Hematopoietic multipotent progenitor cell (in vitro differentiated cells): ENCODE results near the gene HSD17B12. TPM values are rescaled to one million over a fixed set of nuclear protein-coding genes. Genes with fewer than 3 reads are reported as not detected.

Experiments
- DNase-seq, 3 donors: peaks; one replicate each; pipeline ENCODE4 v3.0.0-alpha.2; 2011 to 2015; ENCODE audit warnings: low read depth in 2 of 3, low spot score in 2 of 3
- total RNA-seq: library from RNA; depleted of rRNA; stranded (reverse); fragments of >200 nt; gene quantifications from one replicate; pipeline ENCODE4 v1.2.3, GENCODE V29; 2012

HSD17B12 gene
- total RNA-seq, 1 donor, result 37.4 TPM

DNA sequence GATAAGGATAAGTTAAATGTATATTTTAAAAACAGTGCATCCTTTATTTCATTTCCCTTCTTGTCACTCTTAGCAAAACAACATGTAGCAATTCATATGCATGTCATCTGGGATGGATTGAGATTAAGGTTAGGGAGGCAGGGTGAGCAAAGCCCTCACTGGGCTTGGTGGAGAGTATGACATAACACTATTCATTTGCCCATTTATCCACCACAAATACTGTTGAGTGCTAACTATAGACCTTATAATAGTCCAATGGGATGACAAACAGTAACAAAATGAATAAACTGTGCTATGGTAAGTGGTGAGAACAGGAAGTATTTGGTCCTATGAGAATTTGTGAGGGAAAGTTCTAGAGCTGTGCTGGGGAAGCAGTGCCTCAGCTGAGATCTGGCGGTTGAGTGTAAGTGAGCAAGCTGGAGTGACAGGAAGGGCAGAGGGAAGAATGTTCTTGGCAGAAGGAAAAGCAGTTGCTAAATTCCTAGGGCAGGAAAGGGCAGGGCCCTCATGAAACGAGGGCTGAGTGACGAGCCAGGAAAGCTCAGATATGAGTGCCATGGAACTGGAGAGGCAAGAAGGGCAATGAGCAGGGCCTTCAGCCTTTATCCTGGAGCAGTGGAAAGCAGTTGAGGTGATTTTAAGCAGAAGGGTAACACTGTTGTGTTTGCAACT is 6.7 kb downstream of the HSD17B12 start:
- DNase-seq, result no peak

DNA sequence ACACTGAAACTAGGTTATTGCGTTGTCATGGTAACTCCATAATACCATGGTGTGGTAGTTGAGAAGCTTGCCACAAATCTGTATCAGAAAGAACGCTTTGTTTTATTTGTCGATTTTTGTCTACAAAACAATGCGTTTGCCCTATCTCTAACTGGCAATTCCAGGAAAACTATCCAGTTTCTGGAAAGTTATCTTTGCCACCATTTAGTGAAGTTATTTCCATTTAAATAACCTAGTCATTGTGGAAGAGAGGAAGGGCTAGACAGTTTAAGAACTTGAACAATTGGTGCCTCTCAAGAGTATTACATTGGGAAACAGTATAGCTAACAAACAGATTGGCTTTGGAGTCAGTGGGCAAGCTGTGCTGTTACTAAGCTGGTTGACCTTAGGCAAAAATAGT is 7.9 kb downstream of the HSD17B12 start:
- DNase-seq, result no peak

DNA sequence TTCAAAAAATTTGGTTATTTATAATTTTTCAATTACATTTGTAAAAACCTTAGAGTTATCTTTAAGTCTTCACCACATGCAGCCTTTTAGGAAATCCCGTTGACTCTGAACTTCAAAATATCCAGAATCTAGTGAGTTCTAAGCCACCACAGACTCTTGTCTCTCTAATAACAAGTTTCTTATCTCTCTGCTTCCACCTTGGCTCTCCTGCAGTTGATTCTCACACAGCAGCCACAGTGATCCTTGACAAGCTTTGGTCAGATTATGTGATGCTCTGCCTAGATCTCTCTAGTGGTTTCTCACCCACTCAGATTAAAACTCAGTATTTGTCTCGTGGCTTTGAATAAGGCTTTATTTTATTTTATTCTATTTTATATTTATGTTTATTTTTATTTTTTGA is 8.6 kb downstream of the HSD17B12 start:
- peak in 1 of 3 donors; percentile 51 for DNase-seq

DNA sequence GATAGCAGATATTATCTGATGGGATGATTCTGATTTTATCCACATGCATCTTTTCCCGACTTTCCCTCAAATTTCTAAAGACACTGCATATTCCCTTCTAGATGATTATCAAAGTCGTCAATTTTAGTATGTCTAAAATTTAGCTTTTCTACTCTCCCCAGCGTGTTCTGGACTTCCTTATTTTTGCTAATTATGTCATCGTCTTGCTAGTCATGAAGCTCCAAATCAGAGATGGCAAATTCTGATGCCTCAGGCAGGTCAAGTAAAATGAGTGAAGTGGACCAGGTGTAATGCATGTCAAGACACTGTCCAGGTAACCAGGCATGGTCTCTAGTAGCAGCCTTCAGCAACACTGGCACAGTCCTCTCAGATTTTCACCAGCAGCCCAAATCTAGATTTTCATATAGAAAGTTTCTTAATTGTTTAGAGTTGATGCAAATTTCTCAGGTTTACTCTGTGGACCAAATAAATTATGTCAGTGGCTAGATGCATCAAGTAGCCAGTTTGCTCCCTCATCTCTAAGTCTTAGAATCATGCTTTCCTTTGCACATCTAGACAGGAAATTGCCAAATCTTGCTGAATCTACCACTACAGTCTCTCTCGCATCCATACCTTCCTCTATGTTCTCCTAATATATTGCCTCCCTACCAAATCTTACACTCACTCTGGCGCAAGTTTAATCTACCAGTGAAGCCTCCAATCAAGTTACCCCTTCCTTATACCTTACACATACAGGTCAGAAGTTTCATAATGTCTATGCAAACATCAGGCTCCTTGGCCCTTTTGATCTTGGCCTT is 10.6 kb downstream of the HSD17B12 start:
- DNase-seq, result peak in 1 of 3 donors; percentile 31

DNA sequence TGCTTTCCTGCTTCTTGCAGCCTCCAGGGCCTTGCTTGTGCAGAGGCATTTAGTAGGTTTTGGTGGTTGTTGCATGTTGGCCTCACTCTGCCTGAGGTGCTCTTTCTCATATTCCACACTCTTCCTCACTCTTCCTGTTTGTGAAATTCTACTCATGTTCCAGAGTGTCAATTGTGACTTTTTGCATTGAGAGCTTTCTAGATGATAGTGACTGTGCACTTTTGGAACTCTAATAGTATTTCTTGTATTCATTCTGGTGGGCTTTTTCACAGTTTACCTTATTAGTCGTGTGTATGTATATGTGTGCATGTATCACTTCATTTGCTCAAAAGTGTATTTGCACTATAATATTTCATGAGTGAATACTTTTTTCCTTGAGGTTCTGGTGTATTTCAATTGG is 11.3 kb downstream of the HSD17B12 start:
- DNase-seq, result no peak

DNA sequence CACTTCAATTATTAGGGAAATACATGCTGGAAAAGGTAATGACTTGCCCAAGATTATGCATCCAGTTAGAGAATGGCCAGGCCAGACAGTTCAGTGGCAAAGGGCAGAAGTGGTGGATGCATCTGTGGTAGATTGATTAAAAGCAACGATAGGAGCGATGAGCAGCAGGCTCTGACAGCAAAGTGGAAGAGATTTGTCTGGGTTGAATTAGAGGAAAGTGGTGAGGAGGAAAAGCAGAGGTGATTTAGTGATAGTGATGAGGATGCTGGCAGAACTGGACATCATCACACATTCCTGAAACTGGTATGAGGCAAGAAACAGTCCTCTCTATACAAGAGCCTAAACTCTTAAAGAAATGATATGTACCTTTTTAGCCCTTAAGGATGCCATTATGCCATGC is 12.5 kb downstream of the HSD17B12 start:
- DNase-seq, result no peak

DNA sequence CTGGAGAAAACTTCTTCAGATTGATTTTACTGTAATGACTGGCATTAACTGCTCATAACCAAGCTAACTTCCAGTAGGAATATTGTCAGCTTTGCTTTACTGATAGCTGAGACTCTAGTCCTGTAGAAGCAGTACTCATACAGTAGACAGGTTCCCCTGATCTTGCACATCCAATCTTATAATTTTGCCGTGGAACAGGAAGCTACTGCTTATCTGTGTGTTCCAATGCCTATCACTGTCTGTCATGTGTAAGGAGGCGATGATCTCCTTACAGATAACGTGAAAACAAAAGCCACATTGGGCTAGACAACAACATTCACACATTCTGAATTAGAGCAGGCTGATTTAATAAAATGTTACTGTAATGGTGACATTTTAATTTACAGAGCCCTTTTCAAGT is 13.2 kb downstream of the HSD17B12 start:
- peak in 2 of 3 donors; percentile 33 to 65 for DNase-seq

DNA sequence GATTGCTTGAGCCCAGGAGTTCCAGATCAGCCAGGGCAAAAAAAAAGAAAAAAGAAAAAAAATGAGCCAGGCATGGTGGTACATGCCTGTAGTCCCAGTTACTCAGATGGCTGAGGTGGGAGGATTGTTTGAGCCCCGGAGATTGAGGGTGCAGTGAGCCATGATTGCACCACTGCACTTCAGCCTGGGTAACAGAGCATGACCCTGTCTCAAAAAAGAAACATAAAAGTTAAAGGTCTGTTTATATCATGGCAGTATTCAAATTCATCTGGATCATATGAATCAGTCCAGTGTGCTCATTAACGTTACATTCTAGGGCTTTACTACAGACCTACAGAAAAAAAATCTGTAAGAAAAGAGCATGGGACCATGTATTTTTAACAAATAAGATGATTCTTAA is 13.9 kb downstream of the HSD17B12 start:
- DNase-seq, result no peak

DNA sequence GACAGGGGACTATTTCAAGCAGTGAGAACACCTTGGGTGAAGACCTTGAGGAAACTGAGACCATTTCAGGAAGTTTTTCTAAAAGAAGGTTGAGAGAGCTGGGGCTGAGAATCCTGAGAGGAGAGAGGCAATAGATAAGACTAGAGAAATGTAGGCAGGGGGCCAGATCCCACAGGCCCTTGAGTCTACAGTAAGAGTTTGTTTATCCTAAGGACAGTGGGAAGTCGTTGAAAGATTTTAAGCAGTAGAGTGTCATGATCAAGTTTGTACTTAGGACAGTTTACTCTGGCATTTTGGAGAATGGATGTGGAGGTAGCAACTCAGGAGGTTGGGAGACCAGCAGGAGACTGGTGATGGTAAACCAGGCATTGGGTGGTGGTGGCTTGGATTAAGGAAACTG is 17.1 kb downstream of the HSD17B12 start:
- no peak for DNase-seq

DNA sequence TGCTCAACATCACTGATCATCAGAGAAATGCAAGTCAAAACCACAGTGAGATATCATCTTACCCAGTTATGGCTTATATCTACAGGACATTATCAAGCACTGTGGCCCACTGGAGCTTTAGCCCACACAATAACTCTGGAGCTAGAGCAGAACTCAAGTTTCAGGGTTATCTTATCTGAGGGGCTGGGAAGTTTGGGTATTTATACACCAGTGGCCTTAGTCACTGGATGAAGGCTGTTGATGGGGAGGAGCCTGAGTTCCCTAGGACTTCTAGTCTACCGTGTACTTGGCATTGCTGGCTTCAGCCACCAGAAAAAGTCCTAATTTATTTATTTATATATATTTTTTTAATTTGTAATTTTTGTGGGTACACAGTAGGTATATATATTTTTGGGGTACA is 19.3 kb downstream of the HSD17B12 start:
- no peak for DNase-seq

DNA sequence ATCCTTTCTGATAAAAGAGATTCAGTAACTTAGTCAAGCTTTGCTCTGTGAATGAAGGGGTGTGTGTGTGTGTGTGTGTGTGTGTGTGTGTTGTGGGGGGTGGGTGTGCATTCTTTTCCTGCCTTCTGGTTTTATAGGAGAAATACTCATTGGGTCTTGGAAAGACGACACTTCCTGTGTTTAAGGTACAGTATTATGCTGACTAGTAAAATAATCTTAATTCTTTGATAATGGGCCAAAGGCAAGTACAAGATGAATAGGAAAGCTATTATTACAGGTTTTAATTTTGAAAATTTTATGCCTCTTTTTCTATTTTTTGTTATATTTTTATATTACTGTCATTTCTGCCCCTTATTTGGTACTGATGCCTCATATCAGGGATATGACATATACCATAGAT is 26.1 kb downstream of the HSD17B12 start:
- no peak for DNase-seq

DNA sequence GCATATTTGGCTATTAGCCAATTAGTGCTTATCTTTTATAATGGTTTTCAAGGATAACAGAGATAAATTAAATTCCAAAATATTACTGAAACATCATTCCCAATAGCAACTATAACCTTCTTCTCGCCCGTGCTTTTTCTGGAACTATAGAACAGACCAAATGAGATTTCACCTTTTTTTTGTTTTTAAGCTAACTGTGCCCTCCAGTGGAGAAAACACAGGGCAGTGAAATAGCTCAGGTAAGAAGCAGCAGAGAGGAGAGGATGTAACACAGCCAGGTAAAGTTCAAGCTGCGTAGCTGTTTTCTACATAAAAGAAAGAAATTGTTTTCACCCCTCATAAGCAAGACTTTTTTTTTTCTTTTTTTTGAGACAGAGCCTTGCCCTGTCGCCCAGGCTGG is 28.2 kb downstream of the HSD17B12 start:
- peak in 1 of 3 donors; percentile 48 for DNase-seq

DNA sequence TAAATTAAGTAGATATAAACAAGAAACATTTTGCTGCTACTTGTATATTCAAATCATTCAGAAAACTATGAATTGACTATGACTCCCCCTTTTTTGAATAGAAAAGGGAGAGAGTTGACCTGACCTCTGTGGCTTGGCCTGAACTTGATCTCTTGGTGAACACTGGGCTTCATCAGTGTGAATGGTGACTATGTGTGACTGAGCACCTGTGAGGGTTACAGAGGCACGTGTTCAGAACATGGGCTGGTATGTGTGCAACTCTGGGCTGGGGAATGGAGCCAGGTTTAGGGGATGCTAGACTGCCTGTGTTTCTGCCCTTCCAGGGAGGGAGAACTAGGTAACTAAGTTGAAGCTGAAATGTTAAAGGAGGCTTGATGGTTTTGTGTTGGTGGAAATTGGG is 29.2 kb downstream of the HSD17B12 start:
- no peak for DNase-seq

DNA sequence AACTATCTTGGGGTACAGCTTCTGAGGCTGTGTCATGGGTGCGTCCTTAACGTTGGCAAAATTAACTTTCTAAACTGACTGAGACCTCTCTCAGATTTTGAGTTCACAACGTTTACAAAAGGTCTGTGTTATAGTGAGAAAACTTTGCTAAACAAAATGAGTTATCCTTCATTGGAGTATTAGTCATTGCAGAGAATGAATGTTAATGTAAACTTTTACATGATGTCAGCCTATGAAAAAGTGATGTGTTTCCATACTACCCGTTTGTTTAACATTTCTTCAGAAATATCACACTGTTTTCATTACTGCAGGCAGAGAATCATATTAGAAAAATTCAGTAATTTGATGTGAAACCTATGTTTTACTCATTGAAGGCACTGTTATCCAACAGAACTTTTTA is 32.1 kb downstream of the HSD17B12 start:
- no peak for DNase-seq

DNA sequence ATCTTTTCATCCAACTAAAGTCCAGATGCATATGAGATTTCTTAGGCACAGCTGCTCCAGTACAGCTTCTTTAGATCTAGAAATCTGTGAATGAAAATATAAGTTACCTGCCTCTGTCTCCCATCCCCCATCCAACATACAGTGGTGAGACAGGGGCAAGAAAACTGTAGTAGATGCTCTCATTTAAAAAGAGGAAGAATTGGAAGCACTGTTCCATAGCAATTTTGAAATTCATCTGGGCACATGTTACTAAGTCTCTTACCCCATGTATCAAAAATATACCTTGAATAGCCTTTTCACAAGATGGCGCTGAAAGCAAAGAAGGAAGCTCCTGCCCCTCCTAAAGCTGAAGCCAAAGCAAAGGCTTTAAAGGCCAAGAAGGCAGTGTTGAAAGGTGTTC is 37.8 kb downstream of the HSD17B12 start:
- no peak for DNase-seq

DNA sequence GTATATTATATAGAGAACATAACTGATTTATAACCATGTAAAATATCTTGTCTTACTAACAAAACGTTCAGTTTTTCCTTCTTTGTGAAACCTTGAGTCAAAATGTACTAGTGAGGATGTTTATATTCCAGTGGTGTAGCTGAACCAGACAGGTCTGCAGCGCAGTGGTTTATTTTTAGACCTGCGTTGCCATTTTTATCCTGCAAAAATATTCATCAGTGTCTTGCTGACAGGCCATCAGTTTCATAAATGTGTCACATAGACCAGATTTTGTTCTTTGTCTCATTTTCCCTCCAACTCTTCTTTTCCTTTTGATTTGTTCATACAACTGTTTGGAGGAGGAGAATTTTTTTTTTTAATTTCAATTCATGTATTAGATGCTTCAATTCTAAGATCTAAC is 43.1 kb downstream of the HSD17B12 start:
- no peak for DNase-seq

DNA sequence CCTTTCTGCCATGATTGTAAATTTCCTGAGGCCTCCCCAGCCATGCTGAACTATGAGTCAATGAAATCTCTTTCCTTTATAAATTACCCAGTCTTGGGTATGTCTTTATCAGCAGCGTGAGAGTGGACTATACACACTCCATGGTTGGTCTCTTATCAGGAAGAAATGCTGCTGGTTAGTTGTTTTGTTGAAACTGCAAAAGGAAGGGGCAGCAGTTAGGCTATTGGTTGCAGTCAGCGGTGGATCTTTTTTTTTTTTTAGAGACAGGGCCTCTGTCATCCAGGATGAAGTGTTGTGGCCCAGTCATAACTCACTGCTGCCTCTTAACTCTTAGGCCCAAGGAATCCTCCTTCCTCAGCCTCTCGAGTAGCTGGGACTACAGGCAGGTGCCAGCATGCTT is 51.7 kb downstream of the HSD17B12 start:
- no peak for DNase-seq

DNA sequence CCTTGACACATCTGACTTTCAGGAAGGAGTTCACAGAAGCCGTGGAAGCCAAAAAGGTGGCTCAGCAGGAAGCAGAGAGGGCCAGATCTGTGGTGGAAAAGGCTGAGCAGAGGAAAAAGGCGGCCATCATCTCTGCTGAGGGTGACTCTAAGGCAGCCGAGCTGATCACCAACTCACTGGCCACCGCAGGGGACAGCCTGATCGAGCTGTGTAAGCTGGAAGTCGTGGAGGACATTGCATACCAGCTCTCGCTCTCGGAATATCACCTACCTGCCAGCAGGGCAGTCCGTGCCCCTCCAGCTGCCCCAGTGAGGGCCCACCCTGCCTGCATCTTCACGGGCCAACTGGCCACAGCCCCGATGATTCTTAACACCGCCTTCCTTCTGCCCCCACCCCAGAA is 53.7 kb downstream of the HSD17B12 start:
- no peak for DNase-seq

DNA sequence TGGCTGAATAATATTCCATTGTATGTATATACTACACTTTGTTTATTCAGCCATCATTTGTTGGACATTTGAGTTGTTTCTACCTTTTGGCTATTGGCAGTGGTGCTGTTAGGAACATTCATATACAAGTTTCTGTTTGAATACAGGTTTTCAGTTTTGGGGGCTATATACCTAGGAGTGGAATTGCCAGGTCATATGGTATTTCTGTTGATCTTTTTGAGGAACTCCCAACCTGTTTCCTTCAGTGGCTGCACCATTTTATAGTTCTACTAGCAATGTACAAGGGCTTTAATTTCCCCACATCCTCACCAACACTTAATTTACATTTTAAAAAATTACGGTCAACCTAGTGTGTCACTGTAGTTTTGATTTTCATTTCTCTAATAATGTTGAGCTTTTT is 54.6 kb downstream of the HSD17B12 start:
- DNase-seq, result no peak

DNA sequence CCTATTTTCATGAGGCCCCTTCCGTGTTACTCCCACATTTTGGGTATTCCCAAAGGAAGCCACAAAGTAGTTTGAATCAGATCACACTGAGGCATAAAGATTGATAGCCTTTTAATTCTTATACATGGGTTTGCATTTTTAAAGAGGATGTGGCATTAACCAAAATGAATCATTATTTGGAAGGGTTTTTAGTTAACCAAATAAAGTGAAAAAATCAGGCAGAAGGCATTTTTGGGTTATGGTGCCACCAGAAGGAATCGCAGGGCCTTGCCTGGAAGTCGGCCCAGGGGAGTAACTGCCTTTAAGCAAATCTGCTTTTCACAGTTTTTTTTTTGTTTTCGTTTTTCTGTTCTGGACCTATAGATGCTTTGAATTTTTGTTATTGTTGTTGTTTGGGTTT is 55.4 kb downstream of the HSD17B12 start:
- DNase-seq, result peak in 2 of 3 donors; percentile 22 to 31

DNA sequence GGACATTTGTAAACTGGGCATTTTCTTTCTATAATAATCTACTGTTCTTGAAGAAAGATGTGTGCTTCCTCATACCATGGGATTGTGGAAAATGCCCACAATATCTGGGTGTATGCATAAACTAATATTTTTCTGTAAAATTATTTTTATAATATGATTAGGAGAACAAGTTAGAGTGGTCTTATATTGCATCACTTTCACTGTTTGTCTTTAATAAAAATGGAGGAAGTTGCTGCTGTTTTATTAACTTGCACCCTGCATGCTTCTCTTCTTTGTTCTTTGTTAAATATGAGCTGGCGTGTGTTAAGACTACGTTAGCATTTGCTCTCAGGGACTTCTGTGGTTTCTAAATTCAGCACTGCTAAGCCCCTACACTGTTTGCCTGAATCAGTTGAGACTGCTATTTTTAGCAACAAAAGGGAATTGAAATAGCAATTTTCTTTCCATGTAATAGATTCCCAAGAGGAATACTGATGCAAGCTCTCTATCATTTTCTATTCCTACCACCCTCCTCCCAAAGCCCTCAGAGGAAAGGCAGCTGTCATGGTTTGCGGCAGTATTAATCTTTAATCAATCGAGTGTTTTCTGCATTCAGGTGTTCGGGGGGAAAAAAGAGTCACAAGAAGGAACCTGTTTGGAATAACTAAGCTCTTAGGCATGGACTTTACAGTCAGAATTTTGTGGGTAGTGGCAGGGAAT is 56.1 kb downstream of the HSD17B12 start:
- peak in 1 of 3 donors; percentile 18 for DNase-seq

DNA sequence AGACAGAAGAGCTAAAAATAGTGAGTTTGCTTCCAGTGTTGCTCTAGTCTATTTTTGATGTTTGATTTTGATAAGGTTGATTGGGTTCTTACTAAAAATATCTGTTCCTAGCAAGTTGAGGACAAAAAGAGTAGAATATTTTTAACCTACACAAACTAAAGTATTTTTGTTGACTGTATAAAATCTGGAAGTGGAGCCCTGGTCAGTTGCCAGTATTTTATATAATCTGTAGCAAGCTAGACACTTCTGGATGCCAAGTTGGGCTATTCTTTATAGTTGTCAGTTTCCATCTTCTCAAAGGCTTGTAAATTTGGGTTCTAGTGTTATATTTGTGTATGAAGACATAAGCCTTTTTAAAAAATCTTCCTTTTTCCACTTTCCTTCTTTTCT is 56.7 kb downstream of the HSD17B12 start:
- DNase-seq, result no peak
